GM23248 (cell line): ENCODE measurements around the gene USP17L28.
"Not testable (repeated sequence)": the region's sequence is repeated elsewhere in the genome, so short reads cannot be mapped to it uniquely, and the experiment has no call there.

Experiments used
- EZH2 ChIP-seq: fragments of 200-600 bp; sonication (generic); IDR thresholded peaks from 2 replicates; pipeline ENCODE4 v1.6.1; 2018; ENCODE audit warnings: antibody characterized with exemption, mild to moderate bottlenecking; ENCODE audit not compliant: insufficient read depth, poor library complexity, severe bottlenecking
- EZH2phosphoT487 ChIP-seq: fragments of 200-600 bp; sonication (generic); IDR thresholded peaks from 2 replicates; pipeline ENCODE4 v1.6.1; 2018; ENCODE audit warnings: antibody characterized with exemption, moderate library complexity, mild to moderate bottlenecking, low read depth; ENCODE audit not compliant: insufficient read depth

DNA sequence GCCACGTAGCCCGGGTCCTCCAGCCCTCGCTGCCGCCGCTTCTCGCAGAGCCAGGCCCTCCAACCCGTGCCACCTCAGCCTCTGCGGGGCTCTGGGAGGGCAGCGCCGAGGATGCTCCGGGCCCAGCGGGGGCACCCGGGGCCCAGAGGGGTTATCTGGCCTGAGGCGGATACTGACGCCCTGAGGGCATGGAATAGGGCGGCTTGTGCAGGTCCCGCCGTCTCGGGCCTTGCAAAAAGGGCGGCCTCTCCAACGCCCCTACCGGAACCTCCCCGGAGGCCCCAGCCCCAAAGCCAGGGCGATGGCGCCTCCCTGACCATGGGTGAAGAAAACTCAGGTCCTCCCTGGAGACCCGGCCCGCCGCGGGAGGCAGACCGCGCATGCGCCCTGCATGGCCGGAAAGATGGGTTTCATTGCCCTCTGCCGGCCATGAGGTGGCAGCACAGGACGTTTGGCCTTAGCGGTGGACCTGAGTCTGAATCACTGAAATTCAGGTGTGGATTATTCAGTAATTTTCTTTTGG, 32.4 kb downstream of the USP17L28 start:
- not testable (repeated sequence) for TF ChIP-seq EZH2phosphoT487, EZH2
